Loucy (cell line): ENCODE results near the gene BCKDHB.
"Not testable (repeated sequence)": the region's sequence is repeated elsewhere in the genome, so short reads cannot be mapped to it uniquely, and the experiment has no call there.

ENCODE experiments used
- H2AFZ ChIP-seq: fragments of 200-600 bp; sonication (generic); 2 replicates; pipeline ENCODE4 v1.6.0; 2016; ENCODE audit warnings: antibody characterized with exemption, mild to moderate bottlenecking, low read length, moderate library complexity
- H3F3A ChIP-seq: fragments of 200-600 bp; 2 replicates; pipeline ENCODE4 v1.6.0; 2016; ENCODE audit warnings: antibody characterized with exemption, low read depth, mild to moderate bottlenecking
- H3K27me3 ChIP-seq: fragments of 200-600 bp; sonication (generic); 2 replicates; pipeline ENCODE4 v1.6.1; 2014; ENCODE audit warnings: low read length, mild to moderate bottlenecking; ENCODE audit not compliant: insufficient read depth, poor library complexity, severe bottlenecking
- H3K36me3 ChIP-seq: fragments of 200-600 bp; sonication (generic); 2 replicates; pipeline ENCODE4 v1.6.1; 2016; ENCODE audit warnings: low read length; ENCODE audit not compliant: insufficient read depth
- H3K4me1 ChIP-seq: fragments of 200-600 bp; sonication (generic); 2 replicates; pipeline ENCODE4 v1.5.1; 2014; ENCODE audit warnings: low read length, mild to moderate bottlenecking; ENCODE audit not compliant: insufficient read depth, poor library complexity, severe bottlenecking
- H3K4me2 ChIP-seq: fragments of 200-600 bp; sonication (generic); 2 replicates; pipeline ENCODE4 v1.6.0; 2014; ENCODE audit warnings: antibody characterized with exemption, low read length, low read depth, mild to moderate bottlenecking; ENCODE audit not compliant: poor library complexity, severe bottlenecking
- H3K4me3 ChIP-seq: fragments of 200-600 bp; sonication (generic); 2 replicates; pipeline ENCODE4 v1.5.1; 2014; ENCODE audit warnings: low read length, mild to moderate bottlenecking, mixed read lengths; ENCODE audit not compliant: poor library complexity, severe bottlenecking
- H3K79me2 ChIP-seq: fragments of 200-600 bp; sonication (generic); 2 replicates; pipeline ENCODE4 v1.6.1; 2014; ENCODE audit warnings: low read length; ENCODE audit not compliant: insufficient read depth
- H3K9ac ChIP-seq: fragments of 200-600 bp; sonication (generic); 2 replicates; pipeline ENCODE4 v1.6.0; 2014; ENCODE audit warnings: mild to moderate bottlenecking, low read depth, low read length, moderate library complexity; ENCODE audit not compliant: poor library complexity, severe bottlenecking
- H3K9me2 ChIP-seq: fragments of 200-600 bp; sonication (generic); replicated peaks from 2 replicates; pipeline ENCODE4 v1.6.1; 2016; ENCODE audit warnings: low read depth, low read length, mixed read lengths
- H3K9me3 ChIP-seq: fragments of 200-600 bp; sonication (generic); 2 replicates; pipeline ENCODE4 v1.6.1; 2014; ENCODE audit warnings: mild to moderate bottlenecking, antibody characterized with exemption, low read length, low read depth; ENCODE audit not compliant: insufficient read depth
- H4K20me1 ChIP-seq: fragments of 200-600 bp; sonication (generic); 2 replicates; pipeline ENCODE4 v1.6.0; 2014; ENCODE audit warnings: antibody characterized with exemption, low read length, mild to moderate bottlenecking; ENCODE audit not compliant: insufficient read depth, poor library complexity, severe bottlenecking
- EZH2phosphoT487 ChIP-seq: fragments of 200-600 bp; IDR thresholded peaks from 2 replicates; pipeline ENCODE4 v1.6.1; 2018; ENCODE audit warnings: antibody characterized with exemption, mild to moderate bottlenecking, moderate library complexity, borderline replicate concordance
- TF ChIP-seq, protein P1 (sequence below): fragments of 200-600 bp; sonication (generic); conservative IDR thresholded peaks from 2 replicates; pipeline ENCODE4 v1.5.1; 2014; ENCODE audit warnings: mild to moderate bottlenecking, antibody characterized with exemption, low read length

BCKDHB gene

GRCh38 chr6:80104520-80104919 is 2.0 kb upstream of the BCKDHB start:
- no peaks in the 10 kb centered on the region for H3K9me2 ChIP-seq
- TF ChIP-seq, protein P1, sequence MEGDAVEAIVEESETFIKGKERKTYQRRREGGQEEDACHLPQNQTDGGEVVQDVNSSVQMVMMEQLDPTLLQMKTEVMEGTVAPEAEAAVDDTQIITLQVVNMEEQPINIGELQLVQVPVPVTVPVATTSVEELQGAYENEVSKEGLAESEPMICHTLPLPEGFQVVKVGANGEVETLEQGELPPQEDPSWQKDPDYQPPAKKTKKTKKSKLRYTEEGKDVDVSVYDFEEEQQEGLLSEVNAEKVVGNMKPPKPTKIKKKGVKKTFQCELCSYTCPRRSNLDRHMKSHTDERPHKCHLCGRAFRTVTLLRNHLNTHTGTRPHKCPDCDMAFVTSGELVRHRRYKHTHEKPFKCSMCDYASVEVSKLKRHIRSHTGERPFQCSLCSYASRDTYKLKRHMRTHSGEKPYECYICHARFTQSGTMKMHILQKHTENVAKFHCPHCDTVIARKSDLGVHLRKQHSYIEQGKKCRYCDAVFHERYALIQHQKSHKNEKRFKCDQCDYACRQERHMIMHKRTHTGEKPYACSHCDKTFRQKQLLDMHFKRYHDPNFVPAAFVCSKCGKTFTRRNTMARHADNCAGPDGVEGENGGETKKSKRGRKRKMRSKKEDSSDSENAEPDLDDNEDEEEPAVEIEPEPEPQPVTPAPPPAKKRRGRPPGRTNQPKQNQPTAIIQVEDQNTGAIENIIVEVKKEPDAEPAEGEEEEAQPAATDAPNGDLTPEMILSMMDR, result no peak
- TF ChIP-seq EZH2phosphoT487, result no peak

DNA sequence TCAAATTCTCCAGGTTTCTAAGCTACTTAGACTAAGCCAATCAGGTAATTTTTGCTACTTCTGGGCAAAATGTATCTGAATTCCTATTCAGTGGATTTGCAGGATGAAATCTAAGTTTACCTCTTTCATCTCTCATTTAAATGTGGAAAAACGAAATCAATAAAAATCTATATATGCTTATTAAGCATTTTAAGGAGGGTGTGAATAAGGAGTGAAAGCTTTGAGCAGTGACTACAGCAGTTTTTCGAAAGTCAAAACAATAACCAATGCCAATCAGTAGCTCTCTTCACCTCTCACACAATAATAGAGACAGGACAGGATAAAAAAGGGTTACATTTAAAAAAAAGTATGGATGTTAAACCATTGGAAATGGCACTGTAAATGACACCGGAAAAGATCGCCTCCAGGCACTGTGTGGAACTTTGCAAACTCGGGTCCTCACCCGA is 476 bp upstream of the BCKDHB start:
- no peaks in the 10 kb centered on the region for H3K36me3 ChIP-seq
- H3F3A ChIP-seq, result no peaks in the 10 kb centered on the region
- no peaks in the 10 kb centered on the region for H3K9me2 ChIP-seq
- no peak for TF ChIP-seq EZH2phosphoT487
- TF ChIP-seq, protein P1, result no peak
- peak overlapping the region; percentile 66 for H3K9ac ChIP-seq
- H3K4me2 ChIP-seq, result peak overlapping the region; percentile 77
- H3K27me3 ChIP-seq, result no peaks in the 10 kb centered on the region
- peaks cover 13% of the 10 kb centered on the region for H3K79me2 ChIP-seq
- no peaks in the 10 kb centered on the region for H4K20me1 ChIP-seq
- H3K4me3 ChIP-seq, result peak overlapping the region; percentile 96
- H2AFZ ChIP-seq, result peak overlapping the region; percentile 95
- peaks cover 28% of the 10 kb centered on the region for H3K4me1 ChIP-seq
- no peaks in the 10 kb centered on the region for H3K9me3 ChIP-seq

More at GRCh38 chr6:80104520-80104919, 2.0 kb upstream of the BCKDHB start:
- no peaks in the 10 kb centered on the region for H3F3A ChIP-seq
- no peak overlapping the region for H3K4me3 ChIP-seq
- H2AFZ ChIP-seq, result peak overlapping the region; percentile 42; the same call in 1 of the 2 replicates
- H3K9ac ChIP-seq, result no peak overlapping the region
- peaks cover 22% of the 10 kb centered on the region for H3K4me1 ChIP-seq
- H3K9me3 ChIP-seq, result no peaks in the 10 kb centered on the region
- no peaks in the 10 kb centered on the region for H3K36me3 ChIP-seq
- H3K79me2 ChIP-seq, result peaks cover 13% of the 10 kb centered on the region
- H3K4me2 ChIP-seq, result no peak overlapping the region
- no peaks in the 10 kb centered on the region for H4K20me1 ChIP-seq
- no peaks in the 10 kb centered on the region for H3K27me3 ChIP-seq

DNA sequence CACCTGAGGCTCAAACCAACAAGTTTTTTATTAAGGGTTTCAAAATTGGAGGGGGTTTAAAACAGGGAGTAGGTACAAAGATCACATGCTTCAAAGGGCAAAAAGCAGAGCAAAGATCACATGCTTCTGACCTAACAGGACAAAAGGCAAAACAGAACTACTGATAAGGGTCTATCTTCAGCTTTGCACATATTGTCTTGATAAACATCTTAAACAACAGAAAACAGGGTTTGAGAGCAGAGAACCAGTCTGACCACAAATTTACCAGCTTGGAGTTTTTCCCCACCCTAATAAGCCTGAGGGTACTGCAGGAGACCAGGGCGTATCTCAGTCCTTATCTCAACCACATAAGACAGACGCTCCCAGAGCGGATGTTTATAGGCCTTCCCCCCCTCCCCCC is 16.1 kb downstream of the BCKDHB start:
- not testable (repeated sequence) for H3K4me2 ChIP-seq, H3K9me3 ChIP-seq, H3K27me3 ChIP-seq, H3F3A ChIP-seq, H3K9me2 ChIP-seq, H3K79me2 ChIP-seq, H3K4me3 ChIP-seq, H3K36me3 ChIP-seq, H2AFZ ChIP-seq, H3K4me1 ChIP-seq, H4K20me1 ChIP-seq, H3K9ac ChIP-seq

GRCh38 chr6:80126657-80127345 is 20.3 kb downstream of the BCKDHB start:
- TF ChIP-seq, protein P1, result no peak
- TF ChIP-seq EZH2phosphoT487, result no peak
- no peaks in the 10 kb centered on the region for H3F3A ChIP-seq
- H3K36me3 ChIP-seq, result peaks cover 14% of the 10 kb centered on the region; the same call in 1 of the 2 replicates
- no peaks in the 10 kb centered on the region for H3K27me3 ChIP-seq
- no peak overlapping the region for H3K4me3 ChIP-seq
- H3K9me2 ChIP-seq, result no peaks in the 10 kb centered on the region
- H3K4me1 ChIP-seq, result no peaks in the 10 kb centered on the region
- H4K20me1 ChIP-seq, result no peaks in the 10 kb centered on the region
- H2AFZ ChIP-seq, result no peak overlapping the region
- H3K79me2 ChIP-seq, result no peaks in the 10 kb centered on the region
- no peaks in the 10 kb centered on the region for H3K9me3 ChIP-seq
- H3K4me2 ChIP-seq, result no peak overlapping the region
- no peak overlapping the region for H3K9ac ChIP-seq
